Upper lobe of left lung (tissue), 4 donors: ENCODE measurements around the gene TRAPPC1.

Source experiments
- CTCF ChIP-seq, 6 experiments: fragments of 450-650 bp in 4 of 6; fragments of 200-600 bp in 2 of 6; sonication (generic) in 2 of 6; IDR thresholded peaks; one replicate each; pipeline ENCODE4 v1.5.1; 2016 to 2019; ENCODE audit warnings: antibody characterized with exemption in 6 of 6
- EP300 ChIP-seq, 4 donors: sonication (generic); formaldehyde crosslinking; IDR thresholded peaks; one replicate each; pipeline ENCODE4 v1.5.1; 2017; ENCODE audit warnings: antibody characterized with exemption in 4 of 4, control low read depth in 2 of 4
- POLR2A ChIP-seq, 4 donors: fragments of 450-650 bp; IDR thresholded peaks; one replicate each; pipeline ENCODE4 v1.5.1; 2016 to 2017; ENCODE audit warnings: antibody characterized with exemption in 4 of 4, mild to moderate bottlenecking in 2 of 4
- POLR2AphosphoS5 ChIP-seq, 2 donors: sonication (generic); formaldehyde crosslinking; IDR thresholded peaks; one replicate each; pipeline ENCODE4 v1.5.1; 2017; ENCODE audit warnings: antibody characterized with exemption in 2 of 2

DNA sequence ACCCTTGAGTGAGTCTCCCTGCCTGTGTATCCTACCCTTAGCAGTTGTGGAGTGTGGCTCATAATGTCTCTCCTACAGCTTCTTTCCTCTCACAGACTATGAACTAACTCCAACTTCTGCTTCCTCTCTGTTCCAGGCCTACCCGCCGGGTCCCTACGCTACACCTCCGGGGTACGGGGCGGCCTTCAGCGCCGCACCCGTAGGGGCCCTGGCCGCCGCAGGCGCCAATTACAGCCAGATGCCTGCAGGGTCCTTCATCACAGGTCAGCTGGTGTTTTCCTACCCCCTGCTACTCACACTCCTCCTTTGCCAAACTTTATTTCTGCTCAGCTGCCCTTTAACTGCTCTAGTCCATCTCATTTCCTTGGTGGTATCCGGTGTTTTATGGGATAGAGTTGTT, 21.0 kb downstream of the TRAPPC1 start:
- no peak for TF ChIP-seq CTCF (IDR thresholded peaks at IDR 0.05)
- no peak for TF ChIP-seq EP300 (IDR thresholded peaks at IDR 0.05)
- no peak for TF ChIP-seq POLR2AphosphoS5 (IDR thresholded peaks at IDR 0.05)
- no peak for TF ChIP-seq POLR2A (IDR thresholded peaks at IDR 0.05)
